Measurements from ENCODE around the gene CRELD2. TPM values are rescaled to one million over a fixed set of nuclear protein-coding genes. Genes with fewer than 3 reads are reported as not detected.

The CRELD2 gene
- total and polyA plus RNA-seq, 2 experiments from 2014 or later: 35.7 to 47.7 TPM

DNA sequence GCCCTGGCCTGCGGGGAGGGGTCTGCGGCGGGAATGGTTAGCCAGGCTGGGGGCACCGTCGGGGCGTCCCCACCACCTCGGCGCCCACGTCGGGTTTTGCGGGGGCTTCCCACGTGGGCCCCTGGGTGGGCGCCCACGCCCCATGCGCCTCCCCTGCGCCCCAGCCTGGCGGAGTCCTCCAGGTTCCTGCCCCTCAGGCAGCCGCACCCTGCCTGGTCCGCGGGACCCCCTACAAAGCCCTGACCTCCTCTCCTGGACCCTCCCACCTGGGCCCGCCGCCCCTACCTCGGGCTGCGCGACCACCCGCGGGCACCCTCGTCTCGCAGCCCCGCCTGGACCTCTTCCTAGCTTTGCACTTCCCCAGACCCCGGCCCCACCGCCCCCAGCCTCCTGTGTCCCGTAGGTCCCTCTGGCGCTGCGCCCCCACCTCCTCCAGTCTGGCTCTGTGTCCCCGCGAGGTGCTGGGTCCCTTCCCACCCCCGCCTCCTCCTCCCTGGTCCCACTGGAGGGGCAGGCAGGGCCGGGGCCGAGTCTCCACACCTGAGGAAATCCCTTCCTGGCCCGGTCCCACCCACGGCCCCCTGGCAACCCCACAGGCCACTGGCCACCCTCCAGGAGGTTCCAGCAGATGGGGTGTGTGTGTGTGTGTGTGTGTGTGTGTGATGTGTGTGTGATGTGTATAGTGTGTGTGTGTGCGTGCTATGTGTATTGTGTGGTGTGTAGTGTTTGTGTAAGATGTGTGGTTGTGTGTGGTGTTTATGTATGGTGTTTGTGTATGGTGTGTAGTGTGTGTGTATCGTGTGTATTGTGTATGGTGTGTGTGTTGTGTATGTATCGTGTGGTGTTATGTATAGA lies 54.0 kb downstream of the CRELD2 start (continued):
- TF ChIP-seq, protein P1, sequence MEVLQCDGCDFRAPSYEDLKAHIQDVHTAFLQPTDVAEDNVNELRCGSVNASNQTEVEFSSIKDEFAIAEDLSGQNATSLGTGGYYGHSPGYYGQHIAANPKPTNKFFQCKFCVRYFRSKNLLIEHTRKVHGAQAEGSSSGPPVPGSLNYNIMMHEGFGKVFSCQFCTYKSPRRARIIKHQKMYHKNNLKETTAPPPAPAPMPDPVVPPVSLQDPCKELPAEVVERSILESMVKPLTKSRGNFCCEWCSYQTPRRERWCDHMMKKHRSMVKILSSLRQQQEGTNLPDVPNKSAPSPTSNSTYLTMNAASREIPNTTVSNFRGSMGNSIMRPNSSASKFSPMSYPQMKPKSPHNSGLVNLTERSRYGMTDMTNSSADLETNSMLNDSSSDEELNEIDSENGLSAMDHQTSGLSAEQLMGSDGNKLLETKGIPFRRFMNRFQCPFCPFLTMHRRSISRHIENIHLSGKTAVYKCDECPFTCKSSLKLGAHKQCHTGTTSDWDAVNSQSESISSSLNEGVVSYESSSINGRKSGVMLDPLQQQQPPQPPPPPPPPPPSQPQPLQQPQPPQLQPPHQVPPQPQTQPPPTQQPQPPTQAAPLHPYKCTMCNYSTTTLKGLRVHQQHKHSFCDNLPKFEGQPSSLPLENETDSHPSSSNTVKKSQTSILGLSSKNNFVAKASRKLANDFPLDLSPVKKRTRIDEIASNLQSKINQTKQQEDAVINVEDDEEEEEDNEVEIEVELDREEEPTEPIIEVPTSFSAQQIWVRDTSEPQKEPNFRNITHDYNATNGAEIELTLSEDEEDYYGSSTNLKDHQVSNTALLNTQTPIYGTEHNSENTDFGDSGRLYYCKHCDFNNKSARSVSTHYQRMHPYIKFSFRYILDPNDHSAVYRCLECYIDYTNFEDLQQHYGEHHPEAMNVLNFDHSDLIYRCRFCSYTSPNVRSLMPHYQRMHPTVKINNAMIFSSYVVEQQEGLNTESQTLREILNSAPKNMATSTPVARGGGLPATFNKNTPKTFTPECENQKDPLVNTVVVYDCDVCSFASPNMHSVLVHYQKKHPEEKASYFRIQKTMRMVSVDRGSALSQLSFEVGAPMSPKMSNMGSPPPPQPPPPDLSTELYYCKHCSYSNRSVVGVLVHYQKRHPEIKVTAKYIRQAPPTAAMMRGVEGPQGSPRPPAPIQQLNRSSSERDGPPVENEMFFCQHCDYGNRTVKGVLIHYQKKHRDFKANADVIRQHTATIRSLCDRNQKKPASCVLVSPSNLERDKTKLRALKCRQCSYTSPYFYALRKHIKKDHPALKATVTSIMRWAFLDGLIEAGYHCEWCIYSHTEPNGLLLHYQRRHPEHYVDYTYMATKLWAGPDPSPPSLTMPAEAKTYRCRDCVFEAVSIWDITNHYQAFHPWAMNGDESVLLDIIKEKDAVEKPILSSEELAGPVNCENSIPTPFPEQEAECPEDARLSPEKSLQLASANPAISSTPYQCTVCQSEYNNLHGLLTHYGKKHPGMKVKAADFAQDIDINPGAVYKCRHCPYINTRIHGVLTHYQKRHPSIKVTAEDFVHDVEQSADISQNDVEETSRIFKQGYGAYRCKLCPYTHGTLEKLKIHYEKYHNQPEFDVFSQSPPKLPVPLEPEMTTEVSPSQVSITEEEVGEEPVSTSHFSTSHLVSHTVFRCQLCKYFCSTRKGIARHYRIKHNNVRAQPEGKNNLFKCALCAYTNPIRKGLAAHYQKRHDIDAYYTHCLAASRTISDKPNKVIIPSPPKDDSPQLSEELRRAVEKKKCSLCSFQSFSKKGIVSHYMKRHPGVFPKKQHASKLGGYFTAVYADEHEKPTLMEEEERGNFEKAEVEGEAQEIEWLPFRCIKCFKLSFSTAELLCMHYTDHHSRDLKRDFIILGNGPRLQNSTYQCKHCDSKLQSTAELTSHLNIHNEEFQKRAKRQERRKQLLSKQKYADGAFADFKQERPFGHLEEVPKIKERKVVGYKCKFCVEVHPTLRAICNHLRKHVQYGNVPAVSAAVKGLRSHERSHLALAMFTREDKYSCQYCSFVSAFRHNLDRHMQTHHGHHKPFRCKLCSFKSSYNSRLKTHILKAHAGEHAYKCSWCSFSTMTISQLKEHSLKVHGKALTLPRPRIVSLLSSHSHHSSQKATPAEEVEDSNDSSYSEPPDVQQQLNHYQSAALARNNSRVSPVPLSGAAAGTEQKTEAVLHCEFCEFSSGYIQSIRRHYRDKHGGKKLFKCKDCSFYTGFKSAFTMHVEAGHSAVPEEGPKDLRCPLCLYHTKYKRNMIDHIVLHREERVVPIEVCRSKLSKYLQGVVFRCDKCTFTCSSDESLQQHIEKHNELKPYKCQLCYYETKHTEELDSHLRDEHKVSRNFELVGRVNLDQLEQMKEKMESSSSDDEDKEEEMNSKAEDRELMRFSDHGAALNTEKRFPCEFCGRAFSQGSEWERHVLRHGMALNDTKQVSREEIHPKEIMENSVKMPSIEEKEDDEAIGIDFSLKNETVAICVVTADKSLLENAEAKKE (CRISPR knock-in tag; IDR thresholded peaks at IDR 0.05): no peak
- no peak for TF ChIP-seq EZH2phosphoT487 (IDR thresholded peaks at IDR 0.05; ENCODE audit: unreplicated experiment)

DNA sequence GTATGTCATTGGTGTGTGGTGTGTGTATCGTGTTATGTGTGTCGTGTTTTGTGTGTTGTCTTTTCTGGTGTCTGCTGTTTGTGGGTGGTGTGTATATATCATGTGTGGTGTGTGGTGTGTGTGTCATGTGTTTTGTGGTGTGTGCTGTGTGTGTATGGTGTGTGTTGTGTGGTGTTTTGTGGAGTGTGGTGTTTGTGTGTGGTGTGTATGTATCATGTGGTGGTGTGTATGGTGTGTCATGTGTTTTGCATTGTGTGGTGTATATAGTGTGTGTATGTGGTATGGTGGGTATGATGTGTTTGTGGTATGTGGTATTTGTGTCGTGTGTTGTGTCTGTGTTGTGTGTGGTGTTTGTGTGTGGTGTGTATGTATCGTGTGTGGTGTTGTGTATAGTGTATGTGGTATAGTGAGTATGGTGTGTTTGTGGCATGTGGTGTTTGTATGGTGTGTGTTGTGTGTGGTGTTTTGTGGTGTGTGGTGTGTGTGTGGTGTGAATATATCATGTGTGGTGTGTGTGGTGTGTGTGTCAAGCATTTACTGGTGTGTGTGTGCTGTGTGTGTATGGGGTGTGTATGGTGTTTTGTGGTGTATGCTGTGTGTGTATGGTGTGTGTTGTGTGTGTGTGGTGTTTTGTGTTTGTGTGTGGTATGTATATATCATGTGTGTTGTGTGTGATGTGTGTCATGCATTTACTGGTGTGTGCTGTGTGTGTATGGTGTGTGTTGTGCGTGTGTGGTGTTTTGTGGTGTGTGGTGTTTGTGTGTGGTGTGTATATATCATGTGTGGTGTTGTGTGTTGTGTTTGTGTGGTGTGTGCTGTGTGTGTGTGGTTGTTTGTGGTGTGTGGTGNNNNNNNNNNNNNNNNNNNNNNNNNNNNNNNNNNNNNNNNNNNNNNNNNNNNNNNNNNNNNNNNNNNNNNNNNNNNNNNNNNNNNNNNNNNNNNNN lies 54.9 kb downstream of the CRELD2 start:
- Mint-ChIP-seq H3K27ac (no peak overlapping the region), H3K9me3 (no peaks in the 10 kb centered on the region), H3K4me1 (peaks cover 9% of the 10 kb centered on the region), H3K4me3 (no peak overlapping the region), H3K27me3 (ENCODE audit: insufficient read depth, low read depth, poor library complexity) (peaks cover 15% of the 10 kb centered on the region), H3K36me3 (ENCODE audit: low read depth) (no peaks in the 10 kb centered on the region)
- no peaks in the 10 kb centered on the region for H3K4me1 ChIP-seq (ENCODE audit: insufficient read depth)
- H3K9me2 ChIP-seq (ENCODE audit: insufficient read depth): no peaks in the 10 kb centered on the region
- H2AFZ ChIP-seq: no peak overlapping the region
- H3K36me3 ChIP-seq (ENCODE audit: insufficient read depth): no peaks in the 10 kb centered on the region
- DNase-seq (ENCODE audit: low spot score) (no peak), ATAC-seq (no peak)
- no peak overlapping the region for H3K27ac ChIP-seq (ENCODE audit: low read depth)
- H3F3A ChIP-seq (replicated peaks; ENCODE audit: low read depth): peaks cover 10% of the 10 kb centered on the region; the same call in 1 of the 2 replicates
- H3K79me2 ChIP-seq (replicated peaks; ENCODE audit: insufficient read depth): no peaks in the 10 kb centered on the region
- no peak overlapping the region for H3K4me2 ChIP-seq
- no peak overlapping the region for H3K4me3 ChIP-seq
- H3K27me3 ChIP-seq (ENCODE audit: insufficient read depth): peaks cover 32% of the 10 kb centered on the region
- no peaks in the 10 kb centered on the region for H4K20me1 ChIP-seq (replicated peaks; ENCODE audit: insufficient read depth)
- TF ChIP-seq JUNB (IDR thresholded peaks at IDR 0.05; ENCODE audit: unreplicated experiment) (no peak), EZH2phosphoT487 (IDR thresholded peaks at IDR 0.05; ENCODE audit: unreplicated experiment) (no peak), STAT1 (IDR thresholded peaks at IDR 0.05; ENCODE audit: unreplicated experiment) (no peak), NANOG (IDR thresholded peaks at IDR 0.05; ENCODE audit: borderline replicate concordance) (no peak)
- TF ChIP-seq, protein P2, sequence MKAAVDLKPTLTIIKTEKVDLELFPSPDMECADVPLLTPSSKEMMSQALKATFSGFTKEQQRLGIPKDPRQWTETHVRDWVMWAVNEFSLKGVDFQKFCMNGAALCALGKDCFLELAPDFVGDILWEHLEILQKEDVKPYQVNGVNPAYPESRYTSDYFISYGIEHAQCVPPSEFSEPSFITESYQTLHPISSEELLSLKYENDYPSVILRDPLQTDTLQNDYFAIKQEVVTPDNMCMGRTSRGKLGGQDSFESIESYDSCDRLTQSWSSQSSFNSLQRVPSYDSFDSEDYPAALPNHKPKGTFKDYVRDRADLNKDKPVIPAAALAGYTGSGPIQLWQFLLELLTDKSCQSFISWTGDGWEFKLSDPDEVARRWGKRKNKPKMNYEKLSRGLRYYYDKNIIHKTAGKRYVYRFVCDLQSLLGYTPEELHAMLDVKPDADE (IDR thresholded peaks at IDR 0.05): no peak
- TF ChIP-seq, protein P3, sequence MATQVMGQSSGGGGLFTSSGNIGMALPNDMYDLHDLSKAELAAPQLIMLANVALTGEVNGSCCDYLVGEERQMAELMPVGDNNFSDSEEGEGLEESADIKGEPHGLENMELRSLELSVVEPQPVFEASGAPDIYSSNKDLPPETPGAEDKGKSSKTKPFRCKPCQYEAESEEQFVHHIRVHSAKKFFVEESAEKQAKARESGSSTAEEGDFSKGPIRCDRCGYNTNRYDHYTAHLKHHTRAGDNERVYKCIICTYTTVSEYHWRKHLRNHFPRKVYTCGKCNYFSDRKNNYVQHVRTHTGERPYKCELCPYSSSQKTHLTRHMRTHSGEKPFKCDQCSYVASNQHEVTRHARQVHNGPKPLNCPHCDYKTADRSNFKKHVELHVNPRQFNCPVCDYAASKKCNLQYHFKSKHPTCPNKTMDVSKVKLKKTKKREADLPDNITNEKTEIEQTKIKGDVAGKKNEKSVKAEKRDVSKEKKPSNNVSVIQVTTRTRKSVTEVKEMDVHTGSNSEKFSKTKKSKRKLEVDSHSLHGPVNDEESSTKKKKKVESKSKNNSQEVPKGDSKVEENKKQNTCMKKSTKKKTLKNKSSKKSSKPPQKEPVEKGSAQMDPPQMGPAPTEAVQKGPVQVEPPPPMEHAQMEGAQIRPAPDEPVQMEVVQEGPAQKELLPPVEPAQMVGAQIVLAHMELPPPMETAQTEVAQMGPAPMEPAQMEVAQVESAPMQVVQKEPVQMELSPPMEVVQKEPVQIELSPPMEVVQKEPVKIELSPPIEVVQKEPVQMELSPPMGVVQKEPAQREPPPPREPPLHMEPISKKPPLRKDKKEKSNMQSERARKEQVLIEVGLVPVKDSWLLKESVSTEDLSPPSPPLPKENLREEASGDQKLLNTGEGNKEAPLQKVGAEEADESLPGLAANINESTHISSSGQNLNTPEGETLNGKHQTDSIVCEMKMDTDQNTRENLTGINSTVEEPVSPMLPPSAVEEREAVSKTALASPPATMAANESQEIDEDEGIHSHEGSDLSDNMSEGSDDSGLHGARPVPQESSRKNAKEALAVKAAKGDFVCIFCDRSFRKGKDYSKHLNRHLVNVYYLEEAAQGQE (IDR thresholded peaks at IDR 0.05; ENCODE audit: unreplicated experiment): no peak
- TF ChIP-seq, protein P4, sequence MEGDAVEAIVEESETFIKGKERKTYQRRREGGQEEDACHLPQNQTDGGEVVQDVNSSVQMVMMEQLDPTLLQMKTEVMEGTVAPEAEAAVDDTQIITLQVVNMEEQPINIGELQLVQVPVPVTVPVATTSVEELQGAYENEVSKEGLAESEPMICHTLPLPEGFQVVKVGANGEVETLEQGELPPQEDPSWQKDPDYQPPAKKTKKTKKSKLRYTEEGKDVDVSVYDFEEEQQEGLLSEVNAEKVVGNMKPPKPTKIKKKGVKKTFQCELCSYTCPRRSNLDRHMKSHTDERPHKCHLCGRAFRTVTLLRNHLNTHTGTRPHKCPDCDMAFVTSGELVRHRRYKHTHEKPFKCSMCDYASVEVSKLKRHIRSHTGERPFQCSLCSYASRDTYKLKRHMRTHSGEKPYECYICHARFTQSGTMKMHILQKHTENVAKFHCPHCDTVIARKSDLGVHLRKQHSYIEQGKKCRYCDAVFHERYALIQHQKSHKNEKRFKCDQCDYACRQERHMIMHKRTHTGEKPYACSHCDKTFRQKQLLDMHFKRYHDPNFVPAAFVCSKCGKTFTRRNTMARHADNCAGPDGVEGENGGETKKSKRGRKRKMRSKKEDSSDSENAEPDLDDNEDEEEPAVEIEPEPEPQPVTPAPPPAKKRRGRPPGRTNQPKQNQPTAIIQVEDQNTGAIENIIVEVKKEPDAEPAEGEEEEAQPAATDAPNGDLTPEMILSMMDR (conservative IDR thresholded peaks at IDR 0.05; ENCODE audit: low read depth in 2 of 2): no peak

Data from GM23338 (cell line).